ENCODE results near the gene FAM163A.
"Not testable (repeated sequence)": the region's sequence is repeated elsewhere in the genome, so short reads cannot be mapped to it uniquely, and the experiment has no call there.

Gene FAM163A

DNA sequence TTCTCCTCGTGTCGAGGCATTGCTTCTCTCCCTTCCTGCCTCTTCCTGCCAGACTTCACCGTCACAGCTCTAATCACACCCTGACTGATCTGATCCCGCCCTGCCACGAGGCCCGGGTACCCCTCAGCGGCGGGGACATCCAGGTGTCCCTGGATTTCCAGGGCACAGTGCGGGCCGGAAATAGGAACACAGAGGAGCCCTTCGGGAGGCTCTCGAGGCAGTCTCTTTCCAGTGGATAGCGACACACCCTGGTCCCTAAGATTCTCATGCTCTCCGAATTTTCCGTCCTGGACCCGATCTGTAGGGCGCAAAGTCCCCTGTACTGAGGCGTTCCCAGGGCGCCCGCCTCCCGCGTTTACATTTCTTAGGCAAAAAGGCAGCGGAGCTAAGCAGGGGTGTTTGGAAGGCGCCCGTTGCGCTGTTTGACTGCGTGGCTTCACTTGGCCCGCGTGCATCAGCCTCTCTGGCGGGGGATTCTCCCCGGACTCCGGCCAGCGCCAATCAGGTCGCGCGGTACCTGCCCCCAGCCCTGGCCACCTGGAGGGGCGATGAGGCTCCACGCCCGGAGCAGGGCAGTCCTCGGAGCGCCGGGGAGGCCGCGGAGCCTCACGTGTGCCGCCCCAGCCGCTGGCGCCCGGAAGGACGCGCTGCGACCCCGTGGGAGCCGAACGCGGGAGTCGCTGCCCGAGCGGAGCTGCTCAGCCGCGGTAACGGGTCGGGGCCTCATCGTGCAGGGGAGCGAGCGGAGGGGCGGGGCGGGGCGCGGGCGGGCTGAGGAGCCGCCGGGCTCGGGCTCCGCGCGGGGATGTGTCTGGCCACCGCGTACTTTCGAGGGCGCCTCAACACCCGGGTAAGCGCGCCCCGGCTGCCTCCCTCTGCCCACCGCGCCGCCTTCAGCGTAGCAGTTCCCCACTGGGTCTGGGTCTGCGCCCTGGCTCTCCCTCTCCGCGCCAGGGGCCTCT, at the start of gene FAM163A:
FAM163A (plus strand) TSS at position 575 of the 962 bp plus-strand sequence. CDS start 69,807 bp downstream, outside the sequence.
- DNase-seq (ENCODE audit: low spot score): no peak
- no peak for FAIRE-seq

DNA sequence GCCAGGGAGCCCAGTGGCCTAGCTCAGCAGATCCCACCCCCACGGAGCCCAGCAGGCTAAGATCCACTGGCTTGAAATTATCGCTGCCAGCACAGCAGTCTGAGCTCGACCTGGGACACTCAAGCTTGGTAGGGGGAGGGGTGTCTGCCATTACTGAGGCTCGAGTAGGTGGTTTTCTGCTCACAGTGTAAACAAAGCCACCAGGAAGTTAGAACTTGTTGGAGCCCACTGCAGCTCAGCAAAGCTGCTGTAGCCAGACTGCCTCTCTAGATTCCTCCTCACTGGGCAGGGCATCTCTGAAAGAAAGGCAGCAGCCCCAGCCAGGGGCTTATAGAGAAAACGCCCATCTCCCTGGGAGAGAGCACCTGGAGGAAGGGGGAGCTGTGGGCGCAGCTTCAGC, 48.6 kb upstream of the FAM163A start:
- DNase-seq (ENCODE audit: low spot score); FAIRE-seq: not testable (repeated sequence)

DNA sequence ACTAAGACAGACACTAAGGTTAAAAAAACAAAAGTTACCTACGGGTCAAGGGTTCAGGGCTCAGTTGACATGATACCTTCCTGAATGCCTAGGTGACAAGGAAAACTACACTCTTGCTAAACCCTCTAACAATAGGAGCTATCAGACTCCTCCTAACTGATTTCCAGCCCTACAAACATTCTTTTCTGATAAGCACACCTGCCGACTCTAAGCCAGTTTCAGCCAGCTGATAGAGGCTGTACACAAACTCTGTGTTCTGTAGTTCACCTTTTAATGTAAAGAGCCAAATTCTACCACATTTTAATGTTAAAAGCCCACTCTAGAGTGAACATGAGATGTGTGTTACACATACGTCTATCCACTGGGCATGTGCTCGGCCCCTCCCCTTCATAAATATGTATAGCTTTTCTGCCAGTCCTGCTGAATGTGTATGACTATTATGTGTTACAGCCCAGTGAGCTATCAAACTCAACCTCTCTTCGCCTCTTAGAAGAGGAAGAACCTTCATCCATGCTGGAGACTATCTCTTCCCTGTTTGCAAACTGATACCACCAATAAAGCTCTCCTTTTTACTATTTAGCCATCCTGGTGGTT, 40.0 kb upstream of the FAM163A start:
- FAIRE-seq: no peak

DNA sequence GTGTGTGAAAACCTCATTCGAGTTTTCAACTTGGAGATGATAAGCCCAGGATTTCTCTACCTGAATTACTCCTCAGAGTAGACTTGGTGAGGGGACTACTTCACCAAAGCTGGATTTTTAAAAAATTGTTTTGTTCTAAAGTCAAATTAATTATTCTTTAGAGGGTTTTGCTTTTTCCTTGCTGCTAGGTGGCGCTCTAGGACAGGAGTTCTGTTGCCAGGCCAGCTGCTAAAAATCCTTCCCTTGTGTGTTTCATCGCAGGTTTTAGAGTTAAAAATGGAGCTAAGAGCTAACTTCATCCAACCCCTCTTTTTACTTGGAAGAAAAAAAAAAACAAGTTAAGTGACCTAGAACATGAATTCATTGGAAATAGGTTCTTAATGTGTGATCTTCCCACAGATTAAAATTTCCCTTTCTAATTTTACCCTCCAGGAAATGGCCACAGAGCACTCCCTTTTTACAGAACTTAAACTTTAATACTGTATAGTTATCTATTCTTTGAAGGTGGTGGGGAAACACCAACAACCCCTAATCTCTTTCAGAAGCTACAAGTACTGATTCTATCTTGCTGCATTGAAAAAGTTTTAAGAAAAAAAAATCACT, 36.7 kb upstream of the FAM163A start:
- FAIRE-seq: no peak

More for the DNA sequence above, 40.0 kb upstream of the FAM163A start:
- DNase-seq (ENCODE audit: low spot score): no peak

DNA sequence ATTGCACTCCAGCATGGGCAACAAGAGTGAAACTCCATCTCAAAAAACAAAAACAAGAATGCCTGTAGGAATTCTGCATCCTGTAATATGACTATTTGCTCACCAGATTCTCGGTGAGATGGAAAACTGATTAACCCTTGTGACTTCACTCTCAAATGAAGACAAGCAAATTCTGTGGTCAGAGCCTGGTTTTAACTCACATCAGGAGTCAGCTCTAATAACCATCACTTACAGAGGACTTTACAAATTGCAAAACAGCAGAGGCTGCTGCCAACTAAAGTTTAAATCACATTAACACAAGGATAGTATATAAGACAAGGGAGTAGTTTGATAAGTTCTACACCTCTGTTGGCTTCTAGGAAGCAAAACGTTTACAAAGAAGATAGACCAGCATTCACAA, 35.7 kb upstream of the FAM163A start:
- FAIRE-seq (no peak), DNase-seq (ENCODE audit: low spot score) (no peak)

More for the DNA sequence above, 36.7 kb upstream of the FAM163A start:
- peak; percentile 44 for DNase-seq (ENCODE audit: low spot score)

DNA sequence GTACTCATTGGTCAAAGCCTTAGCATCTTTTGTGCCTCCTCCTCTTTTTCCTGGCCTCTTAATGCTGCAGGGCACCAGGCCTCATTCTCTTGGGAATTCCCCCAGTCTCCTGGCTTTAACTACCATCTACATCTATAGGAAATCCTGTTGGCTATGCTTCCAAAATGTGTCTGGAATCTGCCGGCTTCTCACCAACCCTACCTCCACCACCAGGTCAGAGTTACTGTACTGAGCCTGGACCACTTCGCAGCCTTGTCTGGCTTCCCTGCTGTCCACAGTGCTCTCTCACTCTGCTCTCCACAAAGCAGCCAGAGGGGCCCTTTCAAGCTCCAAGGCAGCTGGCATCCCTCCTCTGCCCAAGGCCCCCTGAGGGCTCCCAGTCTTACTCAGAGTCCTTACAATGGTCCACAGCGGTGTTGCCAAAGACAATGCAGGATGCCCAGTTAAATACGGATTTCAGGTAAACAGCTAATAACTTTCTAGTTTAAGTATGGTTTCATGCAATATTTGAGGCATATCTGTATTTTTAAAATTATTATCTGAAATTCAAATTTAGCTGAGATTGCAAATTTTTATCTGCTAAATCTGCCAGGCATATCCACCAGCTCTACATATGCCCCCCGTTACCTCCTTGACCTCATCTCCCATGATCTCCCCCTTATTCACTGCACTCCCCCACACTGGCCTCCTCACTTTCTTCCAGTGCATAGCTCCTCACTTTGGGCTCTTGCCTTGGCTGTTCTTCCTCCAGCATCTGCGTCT, 34.5 kb upstream of the FAM163A start:
- DNase-seq (ENCODE audit: low spot score) (no peak), FAIRE-seq (no peak)

DNA sequence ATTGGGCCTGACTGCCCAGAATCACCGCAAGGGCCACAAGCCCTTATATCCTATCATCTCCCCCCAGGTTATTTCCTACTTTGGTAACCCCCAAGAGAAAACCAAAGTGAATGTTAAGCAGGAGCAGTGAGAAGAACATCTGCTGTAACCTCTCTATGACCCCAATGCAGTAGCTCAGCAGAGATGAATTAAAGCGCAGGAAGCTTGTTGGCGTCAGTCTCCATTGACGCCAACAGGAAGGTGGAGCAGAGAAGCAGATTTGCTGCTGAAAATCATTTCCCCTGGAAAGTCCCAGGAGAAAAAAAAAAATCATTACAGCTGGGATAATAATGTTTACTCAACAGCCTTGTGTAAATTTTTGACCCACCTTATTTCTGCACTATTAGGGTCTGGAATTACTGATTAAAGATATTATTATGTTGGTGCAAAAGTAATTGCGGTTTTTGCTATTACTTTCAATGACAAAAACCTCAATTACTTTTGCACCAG, 33.2 kb upstream of the FAM163A start:
- DNase-seq (ENCODE audit: low spot score): no peak
- no peak for FAIRE-seq

DNA sequence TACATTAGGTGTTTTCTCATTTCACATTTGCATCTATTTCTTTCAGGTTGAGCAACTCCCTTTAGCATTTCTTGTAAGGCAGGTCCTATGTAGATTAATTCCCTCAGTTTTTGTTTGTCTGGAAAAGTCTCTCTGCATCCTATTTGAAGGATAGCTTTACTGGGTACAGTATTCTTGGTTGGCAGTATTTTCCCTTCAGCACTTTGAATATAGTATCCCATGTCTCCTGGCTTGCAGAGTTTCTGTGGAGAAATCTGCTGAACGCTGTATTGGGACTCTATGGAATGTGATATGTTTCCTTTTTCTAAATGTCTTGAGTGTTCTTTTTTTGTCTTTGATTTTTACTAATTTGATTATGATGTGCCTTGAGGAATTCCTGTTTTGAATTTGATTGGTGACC, 28.9 kb upstream of the FAM163A start:
- FAIRE-seq: no peak

DNA sequence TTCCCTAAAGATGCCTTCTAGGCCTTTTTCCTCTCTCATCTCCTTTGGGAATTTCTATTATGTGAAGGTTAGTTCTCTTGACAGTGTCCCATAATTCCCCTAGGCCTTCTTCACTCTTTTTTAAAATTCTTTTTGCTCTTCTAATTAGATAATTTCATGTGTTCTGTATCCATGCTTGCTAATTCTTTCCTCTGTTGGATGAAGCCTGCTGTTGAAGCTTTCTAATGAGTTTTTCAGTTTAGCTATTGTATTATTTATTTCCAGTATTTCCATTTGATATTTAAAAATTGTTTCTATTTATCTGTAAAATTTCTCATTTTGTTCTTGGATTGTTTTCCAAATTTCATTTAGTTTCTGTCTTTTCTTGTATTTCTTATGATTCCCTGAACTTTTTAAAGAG, 28.5 kb upstream of the FAM163A start:
- no peak for DNase-seq (ENCODE audit: low spot score)
- FAIRE-seq: no peak

More for the DNA sequence above, 28.9 kb upstream of the FAM163A start:
- DNase-seq (ENCODE audit: low spot score): no peak

DNA sequence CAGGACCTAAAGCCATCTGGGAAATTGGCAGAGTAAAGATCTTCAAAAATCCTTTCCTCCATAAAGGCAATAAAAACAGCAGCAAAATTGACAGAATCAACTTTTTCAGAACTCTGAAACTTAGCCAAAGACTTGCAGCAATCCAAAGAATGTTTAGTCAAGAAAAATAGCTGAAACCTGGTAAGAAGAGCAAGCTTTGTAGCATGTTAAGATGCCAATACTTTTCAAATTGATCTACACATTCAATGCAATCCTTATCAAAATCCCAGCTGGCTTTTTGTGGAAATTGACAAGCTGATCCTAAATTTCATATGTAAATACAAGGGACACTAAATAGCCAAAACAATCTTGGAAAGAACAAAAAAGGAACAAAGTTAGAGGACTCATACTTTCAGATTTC, 23.8 kb upstream of the FAM163A start:
- DNase-seq (ENCODE audit: low spot score) (no peak), FAIRE-seq (no peak)

DNA sequence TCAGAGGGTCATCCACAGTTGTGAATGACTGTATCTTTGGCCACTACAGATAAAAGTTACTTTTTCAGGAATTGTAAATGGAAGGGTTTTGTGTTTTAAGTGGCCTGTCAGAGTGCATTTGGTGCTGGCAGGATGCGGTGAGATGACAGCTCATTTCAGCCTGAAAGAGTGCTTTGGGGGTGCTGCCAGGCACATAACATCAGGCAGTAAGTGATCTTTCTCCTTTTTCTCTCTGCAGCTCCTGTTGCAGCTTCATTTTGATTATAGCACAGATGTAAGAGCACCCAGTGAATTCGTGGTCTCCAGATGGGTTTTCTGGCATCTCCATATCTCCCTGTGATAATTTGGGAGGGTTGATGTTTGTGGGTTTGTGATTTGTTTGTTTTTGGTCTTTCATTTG, 14.8 kb upstream of the FAM163A start:
- no peak for DNase-seq (ENCODE audit: low spot score)
- FAIRE-seq: no peak

DNA sequence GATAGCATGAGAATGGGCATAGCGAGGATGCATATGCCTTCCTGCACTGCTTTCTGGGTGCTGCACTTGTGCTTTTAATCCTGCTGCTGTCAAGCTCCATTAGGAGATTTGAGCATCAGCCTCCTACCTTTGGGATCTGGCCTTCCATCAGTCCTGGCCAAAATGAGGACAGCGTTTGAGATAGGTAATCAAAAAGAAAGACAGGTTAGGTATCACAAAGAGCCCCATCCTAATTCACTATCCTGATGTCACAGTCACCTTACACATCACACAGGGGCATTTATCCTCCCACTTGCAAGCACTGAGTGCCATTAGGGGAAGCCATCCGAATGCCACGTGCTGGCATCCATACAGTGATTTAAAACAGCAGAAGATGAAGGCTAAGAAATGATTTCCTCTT, 13.2 kb upstream of the FAM163A start:
- FAIRE-seq: no peak

DNA sequence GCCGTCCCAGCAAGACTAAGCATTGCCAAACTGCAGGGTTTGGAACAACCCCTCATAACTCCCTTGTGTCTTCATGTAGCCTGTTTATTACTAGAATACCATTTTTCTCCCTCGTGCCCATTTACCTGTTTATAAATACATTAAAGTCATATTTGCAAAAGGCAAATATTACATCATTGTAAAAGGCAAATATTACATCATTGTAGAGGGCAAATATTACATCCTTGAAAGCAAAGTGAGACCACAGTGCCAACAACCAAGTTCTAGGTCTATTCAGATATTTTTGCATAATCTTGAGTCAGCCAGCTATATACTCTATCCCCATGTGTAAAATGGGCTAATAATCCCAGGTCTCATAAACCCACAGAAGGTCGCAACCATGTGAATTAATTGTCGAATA, 11.4 kb upstream of the FAM163A start:
- no peak for FAIRE-seq
- no peak for DNase-seq (ENCODE audit: low spot score)

More for the DNA sequence above, 13.2 kb upstream of the FAM163A start:
- no peak for DNase-seq (ENCODE audit: low spot score)

DNA sequence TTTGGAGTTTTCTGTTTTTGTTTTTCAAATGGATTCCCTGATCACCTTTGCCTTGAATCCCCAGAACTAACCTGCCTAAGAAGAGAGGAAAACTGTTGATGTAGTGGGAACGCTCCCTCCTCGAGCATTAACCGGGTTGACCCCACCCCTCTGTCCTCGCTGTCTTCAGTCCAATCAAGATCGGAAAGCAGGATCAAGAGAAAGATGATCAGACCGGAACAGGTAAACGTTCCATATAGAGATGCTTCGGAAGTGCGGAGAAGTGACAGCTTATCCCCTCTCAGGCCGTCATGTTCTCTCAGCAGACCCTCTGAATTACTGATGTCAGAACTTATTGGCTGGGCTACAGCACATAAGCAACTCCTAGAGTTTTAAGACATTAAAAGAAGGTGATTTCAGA, 800 bp upstream of the FAM163A start:
- DNase-seq (ENCODE audit: low spot score) (no peak), FAIRE-seq (no peak)

DNA sequence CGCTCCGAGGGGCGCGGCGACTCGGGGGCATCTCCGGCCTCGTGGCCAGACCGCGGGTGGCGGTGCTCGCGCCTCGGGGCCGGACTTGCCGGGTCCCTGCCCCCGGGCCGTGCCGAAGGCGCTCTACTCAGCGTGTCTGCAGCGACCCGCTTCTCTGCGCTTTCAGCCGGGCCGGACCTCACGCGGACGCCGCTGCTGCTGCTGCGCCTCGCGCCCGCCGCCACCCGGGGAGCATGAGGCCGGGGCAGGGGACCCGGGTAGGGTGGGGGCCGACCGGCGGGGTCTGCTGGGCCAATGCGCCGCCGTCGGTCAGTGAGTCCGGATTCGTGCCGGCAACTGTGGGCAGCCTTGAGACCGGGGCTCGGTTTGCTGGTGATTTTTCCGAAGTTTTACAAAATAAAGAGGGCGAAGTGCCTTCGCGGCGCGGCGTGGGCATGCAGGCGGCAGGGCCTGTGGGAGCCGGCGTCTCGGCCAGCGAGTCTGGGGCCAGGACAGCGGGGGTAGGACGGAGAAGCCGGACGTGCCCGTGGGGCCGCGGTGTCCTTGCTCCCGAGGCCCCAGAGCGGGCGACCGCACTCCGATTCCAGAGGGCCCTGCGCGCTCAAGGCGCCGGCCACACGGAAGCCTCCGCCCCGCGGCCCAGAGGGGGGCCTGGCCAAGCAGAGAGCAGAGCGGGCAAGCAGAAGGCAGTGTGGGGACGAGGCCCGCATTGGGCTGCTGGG, 749 bp downstream of the FAM163A start:
- FAIRE-seq (no peak), DNase-seq (ENCODE audit: low spot score) (no peak)

DNA sequence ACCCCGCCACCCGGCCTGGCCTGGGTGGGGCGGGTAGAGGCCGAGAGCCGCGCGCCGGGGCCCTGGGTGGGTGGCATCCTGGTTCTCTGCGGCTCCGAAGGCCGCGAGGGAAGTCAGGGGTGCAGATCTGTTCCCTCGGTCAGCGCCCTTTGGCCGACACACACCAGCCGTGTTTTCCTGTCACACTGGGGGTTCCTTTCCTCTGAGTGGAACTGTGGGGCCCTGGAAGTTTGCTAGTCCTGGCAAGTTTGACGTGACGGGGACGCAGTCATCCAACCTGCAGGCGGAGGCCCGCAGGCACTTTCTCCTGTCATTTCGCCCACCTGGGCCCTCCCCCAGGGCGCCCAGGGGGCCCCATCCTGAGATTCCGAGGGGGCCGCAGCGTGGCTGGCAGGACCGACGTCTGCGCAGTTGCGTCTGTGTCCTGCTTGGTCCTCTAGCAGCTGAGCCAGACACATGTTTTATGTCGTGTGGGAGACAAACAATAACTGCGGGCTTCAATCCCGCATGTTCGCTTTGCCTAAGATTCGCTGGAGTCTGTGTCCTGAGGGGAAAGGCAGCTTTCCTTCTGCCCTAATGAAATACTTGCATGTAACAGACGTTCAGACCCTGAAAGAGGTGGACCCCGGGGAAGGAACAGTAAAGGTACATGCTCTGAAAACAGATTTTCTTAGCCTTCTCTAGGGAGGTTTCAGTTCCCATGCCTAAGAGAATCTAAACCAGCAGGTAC, 1.5 kb downstream of the FAM163A start:
- no peak for DNase-seq (ENCODE audit: low spot score)
- FAIRE-seq: no peak

DNA sequence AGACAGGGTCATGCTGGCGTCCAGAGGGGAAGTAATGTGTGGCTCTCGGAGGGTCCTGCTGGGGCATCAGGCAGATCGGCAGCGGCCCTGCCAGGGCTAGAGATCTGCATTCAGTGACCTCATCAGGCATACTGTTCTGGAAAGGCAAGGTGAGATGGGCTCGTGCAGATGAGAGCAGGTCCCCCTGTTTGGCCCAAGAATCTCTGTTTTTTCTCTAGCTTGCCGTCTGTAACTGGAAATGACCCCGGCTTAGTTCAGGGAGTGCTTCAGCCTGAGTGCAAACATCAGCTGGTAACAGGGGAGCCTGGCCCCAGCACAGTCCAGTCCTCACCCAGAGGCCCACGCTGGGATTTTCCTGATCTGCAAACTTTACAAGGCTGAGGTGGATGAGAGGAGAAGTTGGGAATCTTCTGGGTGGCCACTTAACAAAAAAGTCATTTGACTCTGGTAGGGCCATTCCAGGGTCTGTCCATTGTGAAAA, 2.1 kb downstream of the FAM163A start:
- FAIRE-seq (no peak), DNase-seq (ENCODE audit: low spot score) (no peak)

DNA sequence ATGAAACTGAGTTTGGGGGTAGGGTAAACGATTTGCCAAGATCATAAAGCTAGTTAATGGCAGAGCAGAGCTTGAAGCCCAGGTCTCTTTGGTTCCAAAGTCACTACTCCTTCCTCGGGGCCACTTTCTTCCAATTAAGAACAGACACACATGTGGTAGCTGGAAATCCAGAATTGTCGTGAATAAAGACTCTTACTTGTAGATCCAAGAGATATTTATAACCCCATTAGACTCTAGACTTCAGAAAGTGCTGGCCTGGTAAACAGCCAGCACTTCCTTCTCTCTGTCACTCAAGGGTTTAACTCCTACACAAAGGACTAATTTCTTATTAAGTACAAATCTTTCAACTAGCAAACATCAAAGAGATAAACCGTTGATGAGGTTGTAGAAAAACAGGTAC, 2.7 kb downstream of the FAM163A start:
- FAIRE-seq: no peak

DNA sequence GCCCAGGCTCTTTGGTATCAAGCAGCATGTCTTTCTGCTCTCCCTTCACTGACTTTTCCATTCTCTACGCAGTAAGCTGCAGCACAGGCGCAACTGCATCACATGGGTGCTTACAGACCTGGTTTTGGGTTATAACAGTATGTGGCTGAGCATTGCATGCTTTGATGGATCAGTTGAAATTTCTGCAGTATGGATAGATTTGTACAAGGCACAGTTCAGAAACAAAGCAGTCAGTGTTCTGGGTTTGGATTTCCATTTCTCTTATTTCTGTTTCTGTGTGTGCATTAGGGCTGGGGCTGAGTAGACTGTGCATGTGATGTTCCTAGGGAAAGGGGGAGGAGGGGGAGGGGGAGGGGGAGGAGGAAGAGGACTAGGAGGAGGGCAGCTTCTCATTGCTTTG, 4.5 kb downstream of the FAM163A start:
- FAIRE-seq (no peak), DNase-seq (ENCODE audit: low spot score) (no peak)

More for the DNA sequence above, 2.7 kb downstream of the FAM163A start:
- no peak for DNase-seq (ENCODE audit: low spot score)

DNA sequence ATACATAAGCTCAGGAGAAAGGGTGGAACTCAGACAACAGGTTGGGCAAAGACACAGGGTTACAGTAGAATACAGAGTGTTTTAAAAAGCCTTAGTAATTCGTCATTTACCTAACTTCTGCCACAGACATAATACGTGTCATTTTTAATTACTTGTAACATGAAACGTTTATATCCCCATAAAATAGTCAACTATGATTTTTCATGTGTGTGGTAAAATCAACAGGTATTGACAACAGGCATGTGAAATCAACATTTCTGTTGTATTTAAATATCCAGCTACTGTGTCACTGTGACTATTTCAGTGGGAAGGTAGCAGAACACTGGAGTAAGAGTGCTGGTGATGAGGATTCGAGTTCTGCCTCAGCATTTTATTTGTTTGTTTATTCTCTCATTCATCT, 5.7 kb downstream of the FAM163A start:
- FAIRE-seq (no peak), DNase-seq (ENCODE audit: low spot score) (no peak)
